Kidney capillary endothelial cell (primary cell): Measurements from ENCODE around the gene BZW1.

Source experiments
- DNase-seq: peaks from one replicate; pipeline ENCODE4 v3.0.0-alpha.2; 2018; ENCODE audit warnings: low spot score

Gene BZW1

DNA sequence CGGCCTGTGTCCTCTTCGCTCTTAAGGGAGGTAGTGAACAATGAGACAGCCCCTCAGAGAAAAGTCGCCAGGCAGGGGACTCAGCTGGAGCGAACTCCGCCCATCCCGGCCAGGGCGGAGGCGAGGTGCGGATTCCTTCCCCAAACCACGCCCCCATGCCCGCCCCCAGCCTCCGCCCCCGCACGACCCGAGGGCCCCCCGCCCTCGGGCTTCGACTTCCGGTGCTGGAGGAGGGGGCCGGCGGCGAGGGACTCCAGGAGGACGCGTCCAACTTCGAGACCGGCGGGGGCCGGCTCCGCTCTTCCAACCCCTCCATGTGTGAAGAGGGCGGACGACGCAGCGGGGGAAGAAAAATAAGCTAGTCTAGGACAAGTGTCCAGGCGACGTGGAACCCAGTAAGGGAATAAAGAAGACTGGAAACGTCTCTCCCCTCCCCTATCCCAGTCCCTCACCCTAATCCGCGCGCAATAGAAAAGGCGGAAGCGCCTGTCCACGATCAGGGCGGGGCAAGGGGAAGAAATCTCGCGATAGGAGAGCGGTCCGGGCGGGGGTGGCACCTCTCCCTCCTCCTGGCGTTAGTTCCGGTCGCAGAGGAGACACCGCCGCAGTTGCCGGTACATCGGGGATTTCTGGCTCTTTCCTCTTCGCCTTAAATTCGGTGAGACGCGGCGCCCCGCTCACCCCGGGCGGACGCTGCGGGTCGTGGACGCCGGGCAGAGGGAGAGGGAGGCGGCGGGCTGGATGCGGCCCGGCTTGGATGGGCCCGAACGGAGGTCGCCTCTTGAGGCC, at the start of gene BZW1:
BZW1 (plus strand) TSS at position 578 of the 789 bp plus-strand sequence. CDS start 1,308 bp downstream, outside the sequence.
- peak; percentile 96 for DNase-seq

GRCh38 chr2:200762127-200762526, 49.6 kb upstream of the BZW1 start:
- no peak for DNase-seq

DNA sequence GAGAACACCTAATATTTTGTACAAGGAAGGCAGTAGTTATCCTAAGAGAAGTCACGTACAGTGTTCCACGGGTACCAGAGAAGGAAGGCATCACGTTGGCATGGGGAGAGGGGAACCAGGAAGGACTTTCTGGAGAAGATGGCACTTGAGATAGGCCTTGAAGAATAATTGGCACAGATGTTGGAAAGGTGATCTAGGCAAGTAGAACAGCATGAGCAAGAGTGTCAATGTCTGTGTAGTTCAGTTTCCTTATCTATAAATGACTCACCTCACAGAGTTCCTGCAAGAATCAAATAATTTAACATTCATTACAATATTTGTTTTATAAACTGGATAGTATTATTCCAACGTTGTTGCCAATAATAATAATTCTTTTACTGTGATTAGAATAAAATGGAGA, 48.3 kb upstream of the BZW1 start:
- DNase-seq = no peak

GRCh38 chr2:200765139-200765951, 46.4 kb upstream of the BZW1 start:
- peak; percentile 91 for DNase-seq

DNA sequence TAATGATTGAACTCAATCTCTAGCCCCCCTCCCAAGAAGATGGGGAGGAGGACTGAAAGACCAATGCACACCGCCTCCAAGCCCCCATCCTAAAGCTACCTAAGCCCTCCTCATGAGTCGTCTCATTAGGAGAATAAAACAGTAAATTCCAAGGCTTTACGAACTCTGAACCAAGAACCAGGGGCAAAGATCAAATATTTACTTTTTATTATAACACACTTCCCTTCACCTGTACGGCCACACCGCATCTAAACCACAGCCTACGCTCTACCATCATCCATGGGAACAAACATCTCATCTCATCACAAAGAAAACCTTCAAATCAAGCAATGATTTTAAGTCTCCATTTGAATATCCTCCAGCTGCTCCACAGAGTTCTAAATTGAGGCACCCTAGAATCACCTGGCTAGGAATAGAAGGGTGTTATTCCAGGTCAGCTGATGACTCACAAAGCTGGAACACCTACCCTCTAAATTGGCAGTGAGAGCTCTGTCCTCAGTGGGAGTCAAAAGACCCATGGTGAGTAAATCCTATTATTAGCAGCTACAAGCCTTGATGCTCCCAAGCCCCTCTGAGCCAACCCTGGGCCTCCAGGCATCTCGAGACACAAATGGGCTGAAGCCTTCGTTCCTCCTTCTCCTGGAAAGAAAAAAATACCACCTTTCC, 45.6 kb upstream of the BZW1 start:
- no peak for DNase-seq

DNA sequence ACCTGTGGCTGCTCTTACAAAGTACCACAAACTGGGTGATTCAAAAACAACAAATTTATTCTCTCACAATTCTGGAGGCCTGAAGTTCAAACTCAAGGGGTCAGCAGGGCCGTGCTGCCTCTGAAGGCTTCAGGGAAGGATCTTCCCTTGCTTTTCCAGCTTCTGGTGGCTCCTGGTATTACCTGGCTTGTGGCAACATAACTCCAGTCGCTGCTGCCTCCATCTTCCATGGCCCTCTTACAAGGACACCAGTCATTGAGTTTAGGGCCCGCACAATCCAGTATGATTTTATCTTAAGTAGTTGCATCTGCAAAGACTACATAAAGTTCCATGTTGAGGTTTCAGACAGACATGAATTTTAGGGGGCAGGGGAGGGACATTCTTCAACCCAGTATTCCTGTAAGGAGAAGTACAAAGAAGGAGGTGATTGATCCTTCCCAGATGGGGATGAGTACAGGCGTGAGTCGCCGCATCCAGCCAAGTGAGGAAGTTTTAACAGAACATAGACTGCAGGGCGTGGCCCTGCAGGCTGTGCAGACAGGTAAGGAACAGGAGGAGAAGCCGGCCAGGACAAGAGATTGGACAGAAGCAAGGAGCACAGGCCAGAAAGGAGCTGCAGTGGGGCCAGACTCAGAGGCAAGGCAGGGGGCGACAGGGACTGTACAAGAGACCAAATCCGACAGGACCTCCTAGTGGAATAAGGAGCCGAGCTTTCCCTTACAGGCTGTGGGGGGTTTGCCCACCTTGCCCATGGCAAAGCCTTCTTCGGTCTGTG, 44.4 kb upstream of the BZW1 start:
- DNase-seq = no peak

- DNase-seq = no peak
Measured at GRCh38 chr2:200770847-200771246, 40.9 kb upstream of the BZW1 start.

- no peak for DNase-seq
Measured at GRCh38 chr2:200772620-200773019, 39.1 kb upstream of the BZW1 start.

GRCh38 chr2:200773083-200773482, 38.6 kb upstream of the BZW1 start:
- no peak for DNase-seq

DNA sequence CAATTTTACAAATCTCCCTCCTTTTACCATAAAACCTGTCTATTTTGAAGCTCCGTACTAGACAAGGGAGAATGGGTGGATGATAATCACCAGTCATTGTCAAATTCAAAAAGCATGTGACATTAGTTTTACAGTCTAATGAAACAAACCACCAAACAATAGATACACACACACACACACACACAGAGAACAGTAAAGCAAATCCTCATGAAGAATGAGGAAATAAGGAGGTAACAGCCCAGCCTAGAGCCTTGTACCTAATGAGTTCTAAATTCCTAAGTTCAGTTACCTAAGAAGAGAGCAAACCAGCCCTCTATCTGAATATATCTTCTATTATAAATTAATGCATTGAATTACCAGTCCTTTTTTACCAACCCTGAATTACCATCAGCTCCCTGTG, 36.8 kb upstream of the BZW1 start:
- DNase-seq = no peak

DNA sequence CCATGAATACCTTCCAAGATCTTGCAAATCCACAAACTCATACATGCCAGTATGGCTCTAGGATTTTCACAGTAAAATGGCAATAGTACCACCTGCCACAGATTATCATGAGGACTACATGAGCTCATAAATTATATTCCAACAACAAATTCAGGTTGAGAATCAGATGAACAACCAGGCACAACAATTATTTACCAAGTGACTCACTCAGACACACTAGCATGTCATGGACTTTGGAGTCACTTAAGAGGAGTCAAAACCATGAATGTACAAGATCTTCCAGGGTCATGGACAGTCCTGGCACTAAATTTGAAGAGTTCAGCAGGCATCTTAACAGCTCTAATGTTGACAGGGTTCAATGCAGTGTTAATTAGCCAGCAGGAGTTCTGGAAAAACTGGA, 34.4 kb upstream of the BZW1 start:
- DNase-seq = peak; percentile 25

DNA sequence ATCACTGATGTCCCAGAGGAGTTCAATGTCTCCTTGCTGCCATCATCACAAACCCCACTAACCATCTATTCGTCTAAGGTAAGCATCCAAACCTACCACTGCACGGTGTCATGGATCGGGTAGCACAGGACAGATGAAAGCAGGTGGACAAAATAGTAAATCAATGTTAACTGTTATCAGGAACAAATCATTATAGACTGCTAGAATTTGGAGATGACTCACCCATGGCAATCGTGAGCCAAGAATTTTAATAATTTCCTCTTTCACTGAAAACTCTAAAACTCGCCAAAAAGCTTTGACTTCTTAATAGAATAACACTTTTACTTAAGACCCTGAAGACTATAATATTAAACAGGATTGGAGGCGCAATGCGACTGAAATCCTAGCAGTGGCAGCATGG, 33.7 kb upstream of the BZW1 start:
- no peak for DNase-seq

DNA sequence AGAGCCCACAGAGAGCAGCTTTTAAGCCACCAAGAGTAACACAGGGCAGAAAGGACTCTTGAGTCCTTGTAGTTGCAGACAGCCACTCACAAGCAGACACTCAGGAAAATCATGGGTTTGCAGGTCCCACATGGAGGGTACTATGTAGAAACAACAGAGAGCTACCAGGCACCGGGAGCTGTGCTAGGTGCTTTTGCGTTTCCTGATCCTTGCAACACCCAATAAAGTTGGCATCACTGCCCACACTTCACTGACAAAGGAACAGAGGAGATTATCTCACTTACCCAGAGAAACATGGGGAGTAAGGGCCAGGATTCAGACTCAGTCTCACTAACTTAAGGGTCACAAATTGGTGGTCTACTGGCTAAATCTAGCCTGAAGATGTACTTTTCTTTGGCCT, 32.5 kb upstream of the BZW1 start:
- DNase-seq = no peak

DNA sequence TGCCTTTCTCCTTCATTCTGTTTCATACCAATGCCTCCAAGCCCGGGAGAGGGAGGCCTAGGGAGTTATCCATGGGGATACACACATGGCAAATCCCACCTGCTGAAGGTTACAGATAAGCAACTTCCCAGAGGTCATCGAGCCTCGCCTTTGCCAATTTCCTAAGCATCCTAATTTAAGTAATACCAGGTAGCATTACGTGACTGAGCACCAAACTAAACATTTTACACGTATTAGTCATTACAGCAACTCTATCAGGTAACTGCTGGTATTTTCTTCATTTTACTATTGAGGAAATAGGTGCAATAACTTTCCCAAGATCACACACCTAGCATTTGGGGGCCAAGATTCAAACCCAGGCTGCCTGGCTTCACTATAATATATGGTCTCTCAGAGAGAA, 30.1 kb upstream of the BZW1 start:
- DNase-seq = no peak

- no peak for DNase-seq
Measured at GRCh38 chr2:200782251-200782650, 29.5 kb upstream of the BZW1 start.

DNA sequence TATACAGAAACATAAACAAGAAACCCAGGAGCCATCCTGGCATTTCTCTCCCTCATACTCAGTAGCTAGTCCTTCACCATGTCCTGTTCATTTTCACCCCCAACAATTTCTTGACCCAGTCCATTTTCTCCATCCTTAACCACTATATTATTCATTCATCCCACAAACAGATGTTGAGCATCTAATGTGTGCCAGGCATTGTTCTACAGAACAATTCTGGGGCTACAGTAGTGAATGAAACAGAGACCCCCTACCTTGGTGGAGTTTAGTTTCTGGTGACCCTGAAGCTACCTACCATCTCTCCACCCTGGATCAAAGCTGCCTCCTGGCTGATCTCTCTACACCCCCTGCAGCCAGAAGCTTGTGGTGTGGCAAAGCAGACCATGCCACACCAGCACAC, 27.5 kb upstream of the BZW1 start:
- no peak for DNase-seq

DNA sequence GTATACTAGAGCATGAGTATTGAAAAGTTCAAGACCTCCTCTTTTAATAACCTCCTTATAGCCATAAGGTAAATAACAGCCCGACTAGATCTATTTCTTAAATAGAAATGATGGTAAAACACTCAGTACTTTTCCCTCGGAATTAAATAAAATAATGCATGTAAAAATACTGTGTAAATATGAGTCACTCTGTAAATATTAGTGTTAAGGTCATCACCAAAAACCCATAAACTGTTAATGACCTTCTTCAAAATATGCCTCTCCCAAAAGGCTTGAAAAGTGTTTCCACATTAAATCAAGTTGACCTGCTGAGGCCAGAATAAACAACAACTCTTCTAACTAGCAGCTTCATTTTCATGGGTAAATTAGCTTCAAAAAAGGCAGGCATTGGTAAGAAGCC, 25.3 kb upstream of the BZW1 start:
- DNase-seq = peak; percentile 44

DNA sequence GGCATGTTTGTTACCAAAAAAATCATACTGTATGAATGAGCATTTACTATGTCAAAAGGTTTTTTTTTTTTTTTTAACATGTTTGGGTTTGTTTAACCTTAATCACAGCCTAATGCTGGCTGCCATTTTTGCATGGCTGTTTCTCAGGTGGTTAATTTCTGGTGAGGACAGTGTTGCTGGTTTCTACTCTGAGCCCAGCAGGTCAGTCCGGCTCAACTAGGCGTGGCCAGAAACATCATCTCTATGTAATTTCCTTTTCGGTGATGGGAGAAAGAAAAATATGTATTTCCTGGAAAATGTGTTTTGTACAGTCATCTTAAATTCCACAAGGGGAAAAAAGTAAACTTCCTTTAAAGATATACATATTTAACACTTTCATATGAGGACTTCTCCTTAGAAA, 24.9 kb upstream of the BZW1 start:
- peak; percentile 95 for DNase-seq

- peak; percentile 96 for DNase-seq
Measured at GRCh38 chr2:200787351-200788120, 24.2 kb upstream of the BZW1 start.

- DNase-seq = peak; percentile 91
Measured at GRCh38 chr2:200788121-200788718, 23.5 kb upstream of the BZW1 start.

- no peak for DNase-seq
Measured at GRCh38 chr2:200790185-200790584, 21.5 kb upstream of the BZW1 start.
